ENCODE measurements around the gene TEX36.
"Not testable (repeated sequence)": the region's sequence is repeated elsewhere in the genome, so short reads cannot be mapped to it uniquely, and the experiment has no call there.

The TEX36 gene

DNA sequence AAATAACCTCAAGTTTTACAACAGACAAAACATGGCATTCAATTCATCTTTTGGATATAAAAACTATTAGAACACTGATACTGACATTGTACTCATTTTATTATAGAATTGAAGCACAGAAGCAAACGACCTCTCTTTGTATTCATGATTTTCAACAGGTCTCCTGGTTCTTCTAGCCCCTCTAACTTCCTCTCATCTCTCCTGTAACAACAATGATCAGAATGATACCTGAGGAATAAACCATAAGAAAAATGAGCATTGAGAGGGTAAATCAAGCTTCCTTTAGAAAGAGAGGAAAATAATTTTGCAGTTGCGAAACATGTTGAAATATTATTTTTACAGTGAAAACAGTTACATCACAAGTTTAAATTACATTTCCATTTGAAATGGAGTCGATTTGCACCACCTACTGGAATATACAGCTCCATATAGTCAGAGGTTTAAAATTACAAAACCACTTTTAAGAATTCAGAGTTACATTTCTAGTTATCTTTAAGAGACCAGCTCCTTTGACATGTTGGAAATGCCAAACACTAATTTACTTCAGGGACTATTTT lies 17.5 kb upstream of the TEX36 start:
- Histone ChIP-seq H3K4me2 (ENCODE audit: low read length) (no peak overlapping the region), H3K27me3 (ENCODE audit: insufficient read depth, low read length) (peaks cover 4% of the 10 kb centered on the region; the same call in 1 of the 2 replicates), H3K9me3 (ENCODE audit: low read length) (no peaks in the 10 kb centered on the region), H3K9ac (ENCODE audit: low read length) (no peak overlapping the region), H3K79me2 (ENCODE audit: insufficient read depth, low read length) (no peaks in the 10 kb centered on the region), H3K36me3 (ENCODE audit: insufficient read depth, low read length) (no peaks in the 10 kb centered on the region), H3F3A (ENCODE audit: insufficient read depth, low read length) (no peaks in the 10 kb centered on the region), H3K27ac (ENCODE audit: low read depth, low read length, poor library complexity, severe bottlenecking) (no peak overlapping the region), H4K20me1 (ENCODE audit: insufficient read depth, low read length) (no peaks in the 10 kb centered on the region), H3K9me2 (ENCODE audit: low read depth, low read length) (no peaks in the 10 kb centered on the region), H3K4me1 (ENCODE audit: insufficient read depth, low read length, severe bottlenecking) (no peaks in the 10 kb centered on the region), H3K4me3 (ENCODE audit: low read depth, low read length, poor library complexity, severe bottlenecking) (no peak overlapping the region), H2AFZ (ENCODE audit: low read length) (no peak overlapping the region)
- TF ChIP-seq EZH2 (IDR thresholded peaks at IDR 0.05; ENCODE audit: borderline replicate concordance, low read length), result no peak
- TF ChIP-seq, protein P1, sequence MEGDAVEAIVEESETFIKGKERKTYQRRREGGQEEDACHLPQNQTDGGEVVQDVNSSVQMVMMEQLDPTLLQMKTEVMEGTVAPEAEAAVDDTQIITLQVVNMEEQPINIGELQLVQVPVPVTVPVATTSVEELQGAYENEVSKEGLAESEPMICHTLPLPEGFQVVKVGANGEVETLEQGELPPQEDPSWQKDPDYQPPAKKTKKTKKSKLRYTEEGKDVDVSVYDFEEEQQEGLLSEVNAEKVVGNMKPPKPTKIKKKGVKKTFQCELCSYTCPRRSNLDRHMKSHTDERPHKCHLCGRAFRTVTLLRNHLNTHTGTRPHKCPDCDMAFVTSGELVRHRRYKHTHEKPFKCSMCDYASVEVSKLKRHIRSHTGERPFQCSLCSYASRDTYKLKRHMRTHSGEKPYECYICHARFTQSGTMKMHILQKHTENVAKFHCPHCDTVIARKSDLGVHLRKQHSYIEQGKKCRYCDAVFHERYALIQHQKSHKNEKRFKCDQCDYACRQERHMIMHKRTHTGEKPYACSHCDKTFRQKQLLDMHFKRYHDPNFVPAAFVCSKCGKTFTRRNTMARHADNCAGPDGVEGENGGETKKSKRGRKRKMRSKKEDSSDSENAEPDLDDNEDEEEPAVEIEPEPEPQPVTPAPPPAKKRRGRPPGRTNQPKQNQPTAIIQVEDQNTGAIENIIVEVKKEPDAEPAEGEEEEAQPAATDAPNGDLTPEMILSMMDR (IDR thresholded peaks at IDR 0.05; ENCODE audit: low read length), result no peak

DNA sequence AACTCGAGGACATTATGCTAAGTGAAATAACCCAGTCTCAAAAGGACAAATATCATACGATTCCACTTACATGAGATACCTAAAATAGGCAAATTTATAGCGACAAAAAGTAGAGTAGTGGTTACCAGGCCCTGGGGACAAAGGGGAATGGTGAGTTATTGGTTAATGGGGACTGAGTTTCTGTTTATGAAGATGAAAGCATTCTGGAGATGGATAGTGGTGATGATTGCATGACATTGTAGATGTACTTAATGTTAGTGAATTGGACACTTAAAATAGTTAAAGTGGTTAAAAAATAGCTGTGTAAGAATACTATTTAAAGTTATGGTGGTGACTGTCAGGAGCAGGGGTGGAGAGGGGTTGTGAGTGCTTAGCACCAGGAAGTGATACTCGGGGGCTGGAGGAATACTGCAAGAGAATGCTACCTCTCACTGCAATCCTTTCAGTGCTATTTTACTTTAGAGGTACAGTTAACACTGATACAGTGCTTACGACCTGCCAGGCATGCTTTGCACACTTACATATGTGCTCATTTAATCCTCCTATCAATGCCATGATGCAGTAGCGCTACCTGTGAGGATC lies 16.7 kb upstream of the TEX36 start:
- H3K4me2 ChIP-seq (ENCODE audit: low read length), result no peak overlapping the region
- H3K36me3 ChIP-seq (ENCODE audit: insufficient read depth, low read length), result no peaks in the 10 kb centered on the region
- no peak overlapping the region for H3K4me3 ChIP-seq (ENCODE audit: low read depth, low read length, poor library complexity, severe bottlenecking)
- H3K9ac ChIP-seq (ENCODE audit: low read length), result no peak overlapping the region
- H3K79me2 ChIP-seq (ENCODE audit: insufficient read depth, low read length), result no peaks in the 10 kb centered on the region
- no peaks in the 10 kb centered on the region for H3K9me3 ChIP-seq (ENCODE audit: low read length)
- TF ChIP-seq EZH2 (IDR thresholded peaks at IDR 0.05; ENCODE audit: borderline replicate concordance, low read length), result no peak
- TF ChIP-seq, protein P1 (IDR thresholded peaks at IDR 0.05; ENCODE audit: low read length), result no peak
- no peaks in the 10 kb centered on the region for H4K20me1 ChIP-seq (ENCODE audit: insufficient read depth, low read length)
- no peaks in the 10 kb centered on the region for H3K9me2 ChIP-seq (ENCODE audit: low read depth, low read length)
- no peak overlapping the region for H3K27ac ChIP-seq (ENCODE audit: low read depth, low read length, poor library complexity, severe bottlenecking)
- peaks cover 4% of the 10 kb centered on the region; the same call in 1 of the 2 replicates for H3K27me3 ChIP-seq (ENCODE audit: insufficient read depth, low read length)
- no peaks in the 10 kb centered on the region for H3F3A ChIP-seq (ENCODE audit: insufficient read depth, low read length)
- no peak overlapping the region for H2AFZ ChIP-seq (ENCODE audit: low read length)
- no peaks in the 10 kb centered on the region for H3K4me1 ChIP-seq (ENCODE audit: insufficient read depth, low read length, severe bottlenecking)

DNA sequence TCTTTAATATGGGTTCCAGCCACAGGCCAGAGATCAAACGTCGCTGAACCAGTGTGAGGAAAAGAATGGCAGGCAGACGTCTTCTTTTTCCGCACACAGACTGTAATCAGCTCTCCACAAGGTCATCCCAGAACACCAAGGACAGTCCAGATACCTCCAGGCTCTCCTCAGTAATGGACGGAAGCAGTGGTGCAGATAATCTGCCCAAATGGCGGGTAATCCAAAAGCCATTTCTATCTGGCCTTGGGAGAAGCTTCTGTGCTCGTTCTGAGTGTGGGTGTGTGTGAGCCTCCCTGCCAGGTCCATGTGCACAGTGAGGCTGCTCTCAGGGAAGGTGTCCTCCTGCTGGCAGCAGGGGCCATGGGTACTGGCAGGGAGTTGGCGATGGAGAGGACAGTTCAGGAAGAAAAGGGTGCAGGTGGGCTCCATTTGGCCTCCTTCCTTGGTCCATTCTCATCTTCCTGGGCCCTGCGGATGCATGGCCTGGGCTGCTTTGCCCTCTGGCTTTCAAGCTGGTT lies 15.6 kb upstream of the TEX36 start:
- H3K79me2 ChIP-seq (ENCODE audit: insufficient read depth, low read length), result no peaks in the 10 kb centered on the region
- no peaks in the 10 kb centered on the region for H3K9me3 ChIP-seq (ENCODE audit: low read length)
- no peaks in the 10 kb centered on the region for H3K9me2 ChIP-seq (ENCODE audit: low read depth, low read length)
- no peaks in the 10 kb centered on the region for H3F3A ChIP-seq (ENCODE audit: insufficient read depth, low read length)
- TF ChIP-seq EZH2 (IDR thresholded peaks at IDR 0.05; ENCODE audit: borderline replicate concordance, low read length), result no peak
- TF ChIP-seq, protein P1 (IDR thresholded peaks at IDR 0.05; ENCODE audit: low read length), result no peak
- H3K4me1 ChIP-seq (ENCODE audit: insufficient read depth, low read length, severe bottlenecking), result no peaks in the 10 kb centered on the region
- peaks cover 4% of the 10 kb centered on the region; the same call in 1 of the 2 replicates for H3K27me3 ChIP-seq (ENCODE audit: insufficient read depth, low read length)
- no peak overlapping the region for H3K4me3 ChIP-seq (ENCODE audit: low read depth, low read length, poor library complexity, severe bottlenecking)
- no peak overlapping the region for H3K4me2 ChIP-seq (ENCODE audit: low read length)
- H3K9ac ChIP-seq (ENCODE audit: low read length), result no peak overlapping the region
- H2AFZ ChIP-seq (ENCODE audit: low read length), result no peak overlapping the region
- H4K20me1 ChIP-seq (ENCODE audit: insufficient read depth, low read length), result no peaks in the 10 kb centered on the region
- no peak overlapping the region for H3K27ac ChIP-seq (ENCODE audit: low read depth, low read length, poor library complexity, severe bottlenecking)
- no peaks in the 10 kb centered on the region for H3K36me3 ChIP-seq (ENCODE audit: insufficient read depth, low read length)

DNA sequence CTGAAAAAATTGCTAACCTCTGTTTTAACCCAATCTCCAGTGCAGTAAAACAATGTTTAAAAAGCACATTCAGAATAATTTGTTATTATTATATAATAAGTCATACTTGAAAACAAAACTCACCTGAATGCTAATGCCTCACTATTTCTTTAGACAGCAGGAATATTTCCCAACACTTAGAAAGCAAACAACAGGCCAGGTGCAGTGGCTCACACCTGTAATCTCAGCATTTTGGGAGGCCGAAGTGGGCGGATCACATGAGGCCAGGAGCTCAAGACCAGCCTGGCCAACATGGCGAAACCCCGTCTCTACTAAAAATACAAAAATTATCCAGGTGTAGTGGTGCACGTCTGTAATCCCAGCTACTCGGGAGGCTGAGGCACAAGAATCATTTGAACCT lies 13.9 kb upstream of the TEX36 start:
- H3K4me3 ChIP-seq (ENCODE audit: low read depth, low read length, poor library complexity, severe bottlenecking); H3K9me2 ChIP-seq (ENCODE audit: low read depth, low read length); H3K4me1 ChIP-seq (ENCODE audit: insufficient read depth, low read length, severe bottlenecking); H3K36me3 ChIP-seq (ENCODE audit: insufficient read depth, low read length); H3K9ac ChIP-seq (ENCODE audit: low read length); H3K79me2 ChIP-seq (ENCODE audit: insufficient read depth, low read length); H3K9me3 ChIP-seq (ENCODE audit: low read length); H3K27ac ChIP-seq (ENCODE audit: low read depth, low read length, poor library complexity, severe bottlenecking); H3K4me2 ChIP-seq (ENCODE audit: low read length); H4K20me1 ChIP-seq (ENCODE audit: insufficient read depth, low read length); H3F3A ChIP-seq (ENCODE audit: insufficient read depth, low read length); H2AFZ ChIP-seq (ENCODE audit: low read length); H3K27me3 ChIP-seq (ENCODE audit: insufficient read depth, low read length): not testable (repeated sequence)
